Mucosa of descending colon (tissue), 3 donors: ENCODE results near the gene PADI3. TPM values are rescaled to one million over a fixed set of nuclear protein-coding genes. Genes with fewer than 3 reads are reported as not detected.

Experiments used
- ATAC-seq: fragments of 200-7000 bp; cut with Tn5 transposase; one replicate; pipeline ENCODE4 v1.9.1; 2020; ENCODE audit warnings: mild to moderate bottlenecking, moderate library complexity
- DNase-seq, 3 donors: peaks; one replicate each; pipeline ENCODE4 v3.0.0-alpha.2; 2020
- H3K36me3 ChIP-seq: fragments of 200-600 bp; one replicate; pipeline ENCODE4 v1.8.0; 2021; ENCODE audit warnings: low read depth, mild to moderate bottlenecking
- H3K4me1 ChIP-seq: fragments of 200-600 bp; one replicate; pipeline ENCODE4 v1.8.0; 2021; ENCODE audit warnings: low read depth, mild to moderate bottlenecking
- H3K4me3 ChIP-seq: fragments of 200-600 bp; one replicate; pipeline ENCODE4 v1.8.0; 2021; ENCODE audit warnings: mild to moderate bottlenecking
- H3K9me3 ChIP-seq: fragments of 200-600 bp; one replicate; pipeline ENCODE4 v1.8.0; 2021; ENCODE audit warnings: mild to moderate bottlenecking
- CTCF ChIP-seq: fragments of 200-600 bp; IDR thresholded peaks from one replicate; pipeline ENCODE4 v1.8.0; 2022; ENCODE audit warnings: antibody characterized with exemption, mild to moderate bottlenecking
- intact Hi-C, 2 donors: fragments of 100-400 bp; cut with DNase I in 1 of 2; cut with micrococcal nuclease in 1 of 2; formaldehyde crosslinking; loops; one replicate each; pipeline versions ENCODE4 v1.11.0 to v1.11.1; 2022; cut with DNase I, micrococcal nuclease
- total RNA-seq, 3 donors: library from RNA; stranded (reverse); fragmentation: NEBNext Ultra II Directional in 2 of 3; extraction: Animal tissue kit (Norgen Biotek cat#: 25700) in 2 of 3; gene quantifications; one replicate each; pipeline versions ENCODE4 v1.2.1 to v1.2.4, GENCODE V29; 2021 to 2023
- donor health status: DM: no; HTN: no; CAD: no; lungs with moderate emphysema.
- donor health status: DM: no; HTN: no; CAD: no.
- donor health status: DM: no; HTN: yes; CAD: no.

PADI3 gene
- total RNA-seq, 3 donors from 2014 or later = 0.09 to 0.17 TPM; not detected in 1

- H3K4me1 ChIP-seq = peaks cover 7% of the 10 kb centered on the region
- no peak for ATAC-seq
- H3K9me3 ChIP-seq = no peaks in the 10 kb centered on the region
- no peak overlapping the region for H3K4me3 ChIP-seq
- H3K36me3 ChIP-seq = no peaks in the 10 kb centered on the region
- no peak for DNase-seq
- TF ChIP-seq CTCF = no peak
- intact Hi-C loops = no loop called here
These were observed 27.7 kb downstream of the PADI3 start for GRCh38 chr1:17276568-17276967.

- TF ChIP-seq CTCF = no peak
- H3K4me1 ChIP-seq = peaks cover 7% of the 10 kb centered on the region
- no peaks in the 10 kb centered on the region for H3K36me3 ChIP-seq
- no peaks in the 10 kb centered on the region for H3K9me3 ChIP-seq
- H3K4me3 ChIP-seq = no peak overlapping the region
- intact Hi-C loops = no loop called here
- no peak for ATAC-seq
- no peak for DNase-seq
These were observed 28.7 kb downstream of the PADI3 start for GRCh38 chr1:17277511-17278159.

GRCh38 chr1:17278996-17279830 lies 30.3 kb downstream of the PADI3 start:
- no peak overlapping the region for H3K4me3 ChIP-seq
- ATAC-seq (no peak), DNase-seq (no peak)
- H3K4me1 ChIP-seq = no peaks in the 10 kb centered on the region
- no peaks in the 10 kb centered on the region for H3K9me3 ChIP-seq
- TF ChIP-seq CTCF = no peak
- intact Hi-C loops = no loop called here
- no peaks in the 10 kb centered on the region for H3K36me3 ChIP-seq

GRCh38 chr1:17280436-17280835 lies 31.5 kb downstream of the PADI3 start:
- Histone ChIP-seq H3K36me3 (no peaks in the 10 kb centered on the region), H3K4me3 (no peak overlapping the region), H3K4me1 (no peaks in the 10 kb centered on the region), H3K9me3 (no peaks in the 10 kb centered on the region)
- ATAC-seq = no peak
- TF ChIP-seq CTCF = no peak
- intact Hi-C loops = no loop called here
- no peak for DNase-seq

- ATAC-seq (no peak), DNase-seq (no peak)
- no peaks in the 10 kb centered on the region for H3K9me3 ChIP-seq
- H3K4me1 ChIP-seq = no peaks in the 10 kb centered on the region
- intact Hi-C loops = no loop called here
- no peaks in the 10 kb centered on the region for H3K36me3 ChIP-seq
- no peak overlapping the region for H3K4me3 ChIP-seq
- no peak for TF ChIP-seq CTCF
These were observed 32.0 kb downstream of the PADI3 start for GRCh38 chr1:17280894-17281293.
